HG03457 (cell line): ENCODE measurements around the gene ISYNA1.

Experiments
- ATAC-seq: cut with Tn5 transposase; IDR thresholded peaks from one replicate; pipeline ENCODE4 v1.9.1; 2021; ENCODE audit warnings: moderate number of reproducible peaks; ENCODE audit not compliant: unreplicated experiment

The ISYNA1 gene

GRCh38 chr19:18468517-18468916 is 30.6 kb upstream of the ISYNA1 start:
- no peak for ATAC-seq

GRCh38 chr19:18467978-18468377 is 30.0 kb upstream of the ISYNA1 start:
- ATAC-seq, result no peak

GRCh38 chr19:18466354-18466753 is 28.4 kb upstream of the ISYNA1 start:
- ATAC-seq, result no peak

DNA sequence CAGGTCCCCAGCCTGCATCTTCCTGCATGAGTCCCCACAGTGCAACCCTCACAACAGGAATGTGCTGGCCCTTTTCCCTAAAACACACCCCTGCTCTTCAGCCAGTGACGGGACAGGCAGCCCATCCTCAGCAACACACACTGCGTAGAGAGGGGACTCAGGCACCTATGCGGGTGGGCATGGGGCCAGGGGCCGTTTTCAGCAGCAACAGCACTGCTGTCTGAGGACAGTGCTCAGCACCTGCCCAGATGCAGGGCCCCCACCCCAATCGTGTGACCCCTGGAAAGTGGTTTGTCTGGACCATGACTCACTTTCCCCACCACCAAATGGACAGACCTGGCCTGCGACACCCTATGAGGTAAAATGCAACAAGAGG is 28.0 kb upstream of the ISYNA1 start:
- no peak for ATAC-seq

DNA sequence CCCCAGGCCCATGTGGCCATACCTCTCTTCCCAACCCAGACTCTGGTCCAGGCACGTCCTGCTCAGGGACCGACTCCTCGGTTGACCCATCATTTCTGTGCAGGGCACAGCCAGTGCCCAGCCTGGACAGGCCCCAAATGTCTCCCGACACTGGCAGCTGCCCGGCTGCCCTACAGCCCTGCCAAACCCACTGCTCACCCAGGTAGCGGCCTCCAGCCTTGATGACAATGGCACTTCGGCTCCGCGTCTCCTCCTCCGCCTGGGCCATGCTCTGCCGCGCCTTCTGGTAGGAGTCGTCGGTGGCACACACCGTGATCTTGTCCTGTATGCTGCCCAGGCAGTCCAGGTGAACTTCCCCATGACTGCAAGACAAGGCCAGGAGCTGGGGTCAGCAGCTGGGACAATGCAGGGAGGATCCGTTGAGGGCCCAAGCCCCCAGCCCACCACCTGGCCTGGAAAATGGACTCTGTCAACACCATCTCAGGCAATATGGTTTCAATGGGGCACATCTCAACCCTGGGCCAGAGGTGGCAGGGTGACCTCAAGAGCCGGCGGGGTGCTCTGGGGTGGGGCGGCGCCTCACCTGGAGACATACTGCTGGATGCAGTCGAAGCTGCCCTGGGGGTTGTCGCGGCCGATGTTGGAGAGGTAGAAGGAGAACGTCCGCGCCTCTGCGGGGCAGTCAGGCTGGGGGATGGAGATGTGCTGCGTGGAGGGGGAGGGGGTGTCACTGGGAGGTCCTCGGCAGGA is 27.5 kb upstream of the ISYNA1 start:
- no peak for ATAC-seq

GRCh38 chr19:18464646-18465045 is 26.7 kb upstream of the ISYNA1 start:
- ATAC-seq, result no peak

DNA sequence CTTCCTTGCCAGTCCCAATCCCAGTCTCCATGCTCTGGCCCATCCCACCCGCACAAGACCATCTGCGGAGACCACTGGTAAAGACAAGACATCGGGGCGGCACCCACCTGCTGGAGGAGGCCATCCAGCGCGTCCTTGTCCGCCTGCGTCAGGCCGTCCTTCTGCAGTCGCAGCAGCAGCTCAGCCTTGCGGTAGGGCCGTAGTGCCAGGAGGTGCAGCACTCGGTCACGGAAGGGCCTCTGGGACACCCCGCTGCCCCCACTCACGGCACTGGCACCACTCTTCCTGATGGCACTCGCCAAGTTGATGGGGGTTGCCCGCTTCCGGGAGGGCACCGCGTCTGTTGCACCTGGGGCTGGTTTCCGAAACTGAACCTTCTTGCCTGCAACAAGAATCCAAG is 23.5 kb upstream of the ISYNA1 start:
- ATAC-seq, result no peak

GRCh38 chr19:18460900-18461299 is 23.0 kb upstream of the ISYNA1 start:
- ATAC-seq, result no peak

DNA sequence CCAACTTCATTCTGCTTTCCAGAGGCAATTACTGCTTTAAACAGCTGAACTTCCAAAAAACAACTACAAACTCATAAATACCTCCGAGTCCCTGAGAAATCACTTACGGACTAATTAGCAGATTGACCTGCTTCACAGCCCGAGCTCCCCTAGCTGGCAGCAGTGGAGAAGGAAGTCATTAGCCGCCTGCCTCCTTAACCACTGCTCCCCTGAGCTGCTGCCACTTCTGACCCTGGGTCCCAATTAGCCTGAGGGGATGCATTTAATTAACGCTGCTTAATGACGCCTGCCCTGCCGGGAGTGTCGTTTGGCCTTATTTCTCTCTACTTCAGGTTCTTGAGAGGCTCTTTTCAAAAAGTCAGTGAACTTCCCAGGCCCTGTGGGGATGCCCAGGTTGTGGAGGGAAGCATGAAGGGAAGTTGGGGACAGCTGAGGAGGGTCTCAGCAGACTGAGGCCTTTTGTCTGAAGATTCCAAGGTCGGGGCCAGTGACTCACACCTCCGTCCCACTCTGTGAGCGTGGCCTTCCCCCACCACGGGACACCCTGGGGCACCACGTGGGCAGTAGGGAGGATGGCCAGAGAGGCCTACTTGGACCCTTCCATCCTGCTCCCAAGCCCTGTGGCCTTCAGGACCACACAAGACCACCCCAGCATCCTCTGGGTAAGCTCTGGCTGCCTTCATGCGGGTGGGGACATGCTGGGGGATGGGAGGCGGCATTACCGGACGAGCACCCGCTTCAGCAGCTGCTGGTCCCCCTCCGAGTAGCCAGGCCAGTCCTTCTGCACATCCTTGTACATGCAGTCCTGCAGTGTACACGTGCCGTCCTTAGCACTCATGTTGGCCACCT is 19.8 kb upstream of the ISYNA1 start:
- no peak for ATAC-seq

- no peak for ATAC-seq
Measured at GRCh38 chr19:18456974-18457373, 19.0 kb upstream of the ISYNA1 start.

DNA sequence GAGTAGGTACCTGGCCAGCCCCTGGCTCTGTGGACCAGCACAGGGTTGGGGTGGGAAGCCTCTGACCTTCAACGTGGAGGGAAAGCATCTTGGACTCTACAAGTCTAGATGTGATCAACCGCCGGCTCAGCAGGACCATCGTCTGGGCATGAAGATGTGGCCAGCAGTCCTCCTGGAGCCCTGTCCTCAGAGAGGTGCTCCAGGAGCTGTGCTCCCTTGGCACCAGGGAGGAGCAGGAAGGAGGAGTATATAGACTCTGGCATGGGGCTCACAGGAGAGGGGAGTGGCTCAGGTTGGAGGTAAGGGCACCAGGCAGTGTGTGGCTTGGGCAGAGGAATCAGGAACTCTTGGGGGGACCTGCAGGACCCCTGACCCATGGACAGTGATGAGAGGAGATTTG is 18.3 kb upstream of the ISYNA1 start:
- ATAC-seq, result no peak

- no peak for ATAC-seq
Measured at GRCh38 chr19:18453269-18454024, 15.5 kb upstream of the ISYNA1 start.

- no peak for ATAC-seq
Measured at GRCh38 chr19:18452386-18452785, 14.5 kb upstream of the ISYNA1 start.

DNA sequence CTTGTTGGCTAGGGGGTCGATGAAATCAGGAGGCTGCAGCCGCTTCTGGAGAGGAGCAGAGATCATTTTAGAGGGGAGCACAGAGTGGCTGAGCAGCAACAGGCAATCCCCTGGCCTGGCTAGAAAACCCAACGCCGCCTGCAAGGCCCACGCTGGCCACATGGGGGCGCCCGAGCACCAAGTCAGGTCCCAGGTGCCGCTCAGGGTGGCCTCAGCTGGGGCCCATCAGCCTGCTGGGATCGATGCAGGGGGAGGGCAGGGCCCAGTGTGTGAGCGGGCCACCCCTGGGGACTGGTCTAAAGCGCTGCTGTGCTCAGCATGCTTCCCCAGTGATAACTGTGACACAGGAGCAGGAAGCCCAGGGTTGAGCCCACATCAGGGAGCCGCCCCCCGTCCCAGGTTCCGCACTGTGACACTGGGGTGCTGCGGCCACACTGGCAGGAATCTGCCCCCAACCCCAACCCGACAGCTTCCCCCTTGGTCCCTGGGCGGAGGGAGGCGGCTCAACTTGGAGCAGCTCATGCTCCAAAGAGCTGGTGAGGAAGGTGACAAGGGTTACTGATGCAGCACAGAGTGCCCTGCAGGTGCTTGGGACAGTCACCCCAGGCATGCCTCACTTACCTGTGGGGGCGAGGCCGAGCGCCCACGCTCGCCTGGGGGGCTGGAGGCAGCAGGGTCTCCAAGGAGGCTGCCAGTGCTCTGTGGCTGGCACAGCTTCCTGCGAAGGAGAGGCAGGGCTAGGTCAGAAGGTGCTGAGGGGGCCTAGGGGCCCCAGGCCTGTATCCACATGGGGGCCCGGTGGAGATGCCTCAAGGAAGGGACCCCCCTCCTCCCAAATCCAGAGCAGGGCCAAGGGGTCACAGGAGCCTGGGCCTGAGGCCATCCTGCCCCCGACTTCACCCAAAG is 13.3 kb upstream of the ISYNA1 start:
- ATAC-seq, result no peak

- ATAC-seq, result no peak
Measured at GRCh38 chr19:18450021-18450930, 12.3 kb upstream of the ISYNA1 start.

GRCh38 chr19:18449552-18449951 is 11.6 kb upstream of the ISYNA1 start:
- no peak for ATAC-seq

DNA sequence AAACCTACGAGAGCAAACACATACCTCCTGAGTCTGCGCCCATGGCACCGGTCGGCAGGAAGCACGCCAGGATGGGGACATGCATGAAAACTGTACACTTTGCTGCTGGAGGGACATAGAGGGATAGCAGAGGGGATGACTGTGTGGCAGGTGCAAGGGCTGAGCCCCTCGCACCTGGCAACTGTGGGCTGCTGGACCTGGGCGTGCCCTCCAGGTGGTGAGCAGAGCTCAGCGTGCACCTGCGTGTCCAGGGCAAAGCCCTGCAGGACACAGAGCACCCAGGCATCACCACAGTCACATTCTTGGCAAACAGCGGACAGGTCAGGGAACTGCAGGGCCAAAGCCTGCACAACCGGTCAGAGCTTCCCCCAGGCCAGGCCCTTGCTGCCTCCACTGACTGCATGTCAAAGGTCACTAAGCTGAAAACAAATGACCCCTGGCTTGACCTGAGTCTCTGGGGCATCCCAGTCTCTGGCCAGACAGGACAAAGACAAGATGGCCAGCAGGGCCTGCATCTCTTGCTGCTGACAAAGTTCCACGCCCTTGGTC is 9.0 kb upstream of the ISYNA1 start:
- no peak for ATAC-seq

DNA sequence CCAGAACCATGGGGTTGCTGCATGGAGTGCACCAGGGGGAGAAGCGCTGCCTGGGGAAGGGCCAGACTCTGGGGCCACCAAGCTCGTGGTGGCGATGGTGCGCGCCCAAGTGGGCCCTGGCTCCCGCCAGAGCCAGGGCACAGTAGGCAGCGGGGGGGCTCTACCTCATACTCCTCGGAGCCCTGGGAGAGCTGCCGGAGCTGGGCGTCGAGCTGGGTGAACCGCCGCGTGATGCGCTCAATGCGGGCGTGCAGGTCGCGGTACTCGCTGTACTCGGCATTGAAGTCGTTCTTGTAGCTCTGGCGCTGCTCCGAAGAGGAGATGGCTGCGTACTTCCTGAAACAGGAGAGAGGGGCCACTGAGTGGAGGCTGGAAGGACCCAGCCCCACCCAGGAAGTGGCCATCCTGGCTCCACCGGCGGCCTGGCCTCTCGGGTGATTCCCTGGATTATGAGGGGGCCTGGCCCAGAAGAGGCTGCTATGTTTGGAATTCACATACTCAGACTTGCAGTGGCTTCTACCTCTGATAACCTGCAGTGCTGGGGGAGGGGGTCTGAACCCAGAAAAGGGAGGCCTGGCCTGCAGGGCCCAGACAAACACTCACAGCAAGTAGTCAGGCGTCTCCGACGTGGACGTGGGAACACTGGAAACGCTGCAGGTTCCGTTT is 8.3 kb upstream of the ISYNA1 start:
- no peak for ATAC-seq
